Loucy (cell line): ENCODE results near the gene PFKFB4.

ENCODE experiments used
- H2AFZ ChIP-seq: fragments of 200-600 bp; sonication (generic); 2 replicates; pipeline ENCODE4 v1.6.0; 2016; ENCODE audit warnings: antibody characterized with exemption, mild to moderate bottlenecking, low read length, moderate library complexity
- H3F3A ChIP-seq: fragments of 200-600 bp; 2 replicates; pipeline ENCODE4 v1.6.0; 2016; ENCODE audit warnings: antibody characterized with exemption, low read depth, mild to moderate bottlenecking
- H3K27me3 ChIP-seq: fragments of 200-600 bp; sonication (generic); 2 replicates; pipeline ENCODE4 v1.6.1; 2014; ENCODE audit warnings: low read length, mild to moderate bottlenecking; ENCODE audit not compliant: insufficient read depth, poor library complexity, severe bottlenecking
- H3K36me3 ChIP-seq: fragments of 200-600 bp; sonication (generic); 2 replicates; pipeline ENCODE4 v1.6.1; 2016; ENCODE audit warnings: low read length; ENCODE audit not compliant: insufficient read depth
- H3K4me1 ChIP-seq: fragments of 200-600 bp; sonication (generic); 2 replicates; pipeline ENCODE4 v1.5.1; 2014; ENCODE audit warnings: low read length, mild to moderate bottlenecking; ENCODE audit not compliant: insufficient read depth, poor library complexity, severe bottlenecking
- H3K4me2 ChIP-seq: fragments of 200-600 bp; sonication (generic); 2 replicates; pipeline ENCODE4 v1.6.0; 2014; ENCODE audit warnings: antibody characterized with exemption, low read length, low read depth, mild to moderate bottlenecking; ENCODE audit not compliant: poor library complexity, severe bottlenecking
- H3K4me3 ChIP-seq: fragments of 200-600 bp; sonication (generic); 2 replicates; pipeline ENCODE4 v1.5.1; 2014; ENCODE audit warnings: low read length, mild to moderate bottlenecking, mixed read lengths; ENCODE audit not compliant: poor library complexity, severe bottlenecking
- H3K79me2 ChIP-seq: fragments of 200-600 bp; sonication (generic); 2 replicates; pipeline ENCODE4 v1.6.1; 2014; ENCODE audit warnings: low read length; ENCODE audit not compliant: insufficient read depth
- H3K9ac ChIP-seq: fragments of 200-600 bp; sonication (generic); 2 replicates; pipeline ENCODE4 v1.6.0; 2014; ENCODE audit warnings: mild to moderate bottlenecking, low read depth, low read length, moderate library complexity; ENCODE audit not compliant: poor library complexity, severe bottlenecking
- H3K9me2 ChIP-seq: fragments of 200-600 bp; sonication (generic); replicated peaks from 2 replicates; pipeline ENCODE4 v1.6.1; 2016; ENCODE audit warnings: low read depth, low read length, mixed read lengths
- H3K9me3 ChIP-seq: fragments of 200-600 bp; sonication (generic); 2 replicates; pipeline ENCODE4 v1.6.1; 2014; ENCODE audit warnings: mild to moderate bottlenecking, antibody characterized with exemption, low read length, low read depth; ENCODE audit not compliant: insufficient read depth
- H4K20me1 ChIP-seq: fragments of 200-600 bp; sonication (generic); 2 replicates; pipeline ENCODE4 v1.6.0; 2014; ENCODE audit warnings: antibody characterized with exemption, low read length, mild to moderate bottlenecking; ENCODE audit not compliant: insufficient read depth, poor library complexity, severe bottlenecking
- CTCF ChIP-seq: fragments of 200-600 bp; sonication (generic); conservative IDR thresholded peaks from 2 replicates; pipeline ENCODE4 v1.5.1; 2014; ENCODE audit warnings: mild to moderate bottlenecking, antibody characterized with exemption, low read length
- EZH2phosphoT487 ChIP-seq: fragments of 200-600 bp; IDR thresholded peaks from 2 replicates; pipeline ENCODE4 v1.6.1; 2018; ENCODE audit warnings: antibody characterized with exemption, mild to moderate bottlenecking, moderate library complexity, borderline replicate concordance

PFKFB4 gene

GRCh38 chr3:48568476-48568875 is 11.9 kb upstream of the PFKFB4 start:
- Histone ChIP-seq H3K9me2 (no peaks in the 10 kb centered on the region), H3K4me1 (peaks cover 19% of the 10 kb centered on the region), H3K79me2 (no peaks in the 10 kb centered on the region), H2AFZ (no peak overlapping the region), H4K20me1 (no peaks in the 10 kb centered on the region), H3K4me3 (no peak overlapping the region), H3K27me3 (no peaks in the 10 kb centered on the region), H3K9ac (no peak overlapping the region), H3K9me3 (no peaks in the 10 kb centered on the region), H3F3A (no peaks in the 10 kb centered on the region), H3K4me2 (no peak overlapping the region), H3K36me3 (no peaks in the 10 kb centered on the region)
- TF ChIP-seq CTCF: no peak

- Histone ChIP-seq H3K79me2 (no peaks in the 10 kb centered on the region), H3K4me3 (no peak overlapping the region), H2AFZ (no peak overlapping the region), H3K9ac (no peak overlapping the region), H3F3A (no peaks in the 10 kb centered on the region), H3K9me3 (no peaks in the 10 kb centered on the region), H3K9me2 (no peaks in the 10 kb centered on the region), H3K4me1 (peaks cover 20% of the 10 kb centered on the region), H4K20me1 (no peaks in the 10 kb centered on the region), H3K27me3 (no peaks in the 10 kb centered on the region), H3K36me3 (no peaks in the 10 kb centered on the region), H3K4me2 (no peak overlapping the region)
- TF ChIP-seq EZH2phosphoT487 (no peak), CTCF (no peak)
Observed at GRCh38 chr3:48567500-48567899, 10.9 kb upstream of the PFKFB4 start.

- Histone ChIP-seq H3K36me3 (no peaks in the 10 kb centered on the region), H4K20me1 (no peaks in the 10 kb centered on the region), H3K4me3 (no peak overlapping the region), H3K9me3 (no peaks in the 10 kb centered on the region), H3F3A (no peaks in the 10 kb centered on the region), H2AFZ (no peak overlapping the region), H3K79me2 (no peaks in the 10 kb centered on the region), H3K4me1 (peaks cover 20% of the 10 kb centered on the region), H3K9ac (no peak overlapping the region), H3K9me2 (no peaks in the 10 kb centered on the region), H3K27me3 (no peaks in the 10 kb centered on the region), H3K4me2 (no peak overlapping the region)
- TF ChIP-seq EZH2phosphoT487 (no peak), CTCF (no peak)
Observed at GRCh38 chr3:48567090-48567489, 10.5 kb upstream of the PFKFB4 start.
